Measurements from ENCODE around the gene SNN. TPM values are rescaled to one million over a fixed set of nuclear protein-coding genes. Genes with fewer than 3 reads are reported as not detected.

The SNN gene
- total RNA-seq, 1 donor from 2014 or later: 27.6 TPM

GRCh38 chr16:11624205-11624604 is 44.0 kb upstream of the SNN start:
- H3K4me3 ChIP-seq (ENCODE audit: low read depth, low read length): no peak overlapping the region

DNA sequence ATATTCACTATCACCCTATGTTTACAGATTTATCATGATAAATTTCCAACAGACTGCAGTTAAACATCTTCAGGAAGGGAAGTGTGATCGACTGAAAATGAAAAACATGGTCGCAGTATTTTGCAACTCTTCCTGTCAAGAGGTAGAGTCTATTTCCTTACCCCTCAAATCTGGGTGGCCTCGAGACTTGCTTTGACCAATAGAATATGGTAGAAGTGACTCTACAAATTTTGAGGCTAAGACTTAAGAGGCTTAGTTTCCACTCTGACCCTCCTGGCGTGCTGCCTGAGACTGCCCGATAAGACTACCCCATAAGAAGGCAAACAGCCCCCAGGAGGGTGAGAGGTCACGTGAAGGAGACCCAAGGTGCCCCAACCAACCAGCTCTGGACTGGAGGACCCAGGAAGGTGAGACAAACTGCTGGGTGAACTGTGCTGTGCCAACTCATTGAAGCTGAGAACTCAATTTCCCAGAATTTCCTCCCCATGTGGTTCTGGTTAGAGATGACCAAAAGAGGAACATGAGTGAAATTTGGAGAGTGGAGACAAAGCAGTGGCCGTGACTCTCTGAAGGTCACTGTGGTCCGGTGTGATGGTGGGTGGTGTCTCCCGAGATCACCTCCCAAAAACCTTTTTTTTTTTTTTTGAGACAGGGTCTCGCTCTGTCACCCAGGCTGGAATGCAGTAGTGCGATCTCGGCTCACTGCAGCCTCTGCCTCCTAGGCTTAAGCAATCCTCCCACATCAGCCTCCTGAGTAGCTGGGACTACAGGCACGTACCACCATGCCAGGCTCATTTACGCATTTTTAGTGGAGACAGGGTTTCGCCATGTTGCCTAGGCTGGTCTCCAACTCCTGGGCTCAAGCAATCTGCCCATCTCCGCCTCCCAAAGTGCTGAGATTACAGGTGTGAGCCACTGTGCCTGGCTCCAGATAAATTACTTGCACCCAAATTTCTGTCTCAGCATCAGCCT is 43.3 kb upstream of the SNN start:
- H3K27me3 ChIP-seq (ENCODE audit: control insufficient read depth, insufficient read depth, low read length): no peaks in the 10 kb centered on the region
- no peak overlapping the region for H3K4me3 ChIP-seq (ENCODE audit: low read depth, low read length)
- H3K36me3 ChIP-seq (ENCODE audit: control insufficient read depth, insufficient read depth, low read length): no peaks in the 10 kb centered on the region
- FAIRE-seq (no peak), DNase-seq (ENCODE audit: low read depth) (no peak)
- TF ChIP-seq, protein P1, sequence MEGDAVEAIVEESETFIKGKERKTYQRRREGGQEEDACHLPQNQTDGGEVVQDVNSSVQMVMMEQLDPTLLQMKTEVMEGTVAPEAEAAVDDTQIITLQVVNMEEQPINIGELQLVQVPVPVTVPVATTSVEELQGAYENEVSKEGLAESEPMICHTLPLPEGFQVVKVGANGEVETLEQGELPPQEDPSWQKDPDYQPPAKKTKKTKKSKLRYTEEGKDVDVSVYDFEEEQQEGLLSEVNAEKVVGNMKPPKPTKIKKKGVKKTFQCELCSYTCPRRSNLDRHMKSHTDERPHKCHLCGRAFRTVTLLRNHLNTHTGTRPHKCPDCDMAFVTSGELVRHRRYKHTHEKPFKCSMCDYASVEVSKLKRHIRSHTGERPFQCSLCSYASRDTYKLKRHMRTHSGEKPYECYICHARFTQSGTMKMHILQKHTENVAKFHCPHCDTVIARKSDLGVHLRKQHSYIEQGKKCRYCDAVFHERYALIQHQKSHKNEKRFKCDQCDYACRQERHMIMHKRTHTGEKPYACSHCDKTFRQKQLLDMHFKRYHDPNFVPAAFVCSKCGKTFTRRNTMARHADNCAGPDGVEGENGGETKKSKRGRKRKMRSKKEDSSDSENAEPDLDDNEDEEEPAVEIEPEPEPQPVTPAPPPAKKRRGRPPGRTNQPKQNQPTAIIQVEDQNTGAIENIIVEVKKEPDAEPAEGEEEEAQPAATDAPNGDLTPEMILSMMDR (IDR thresholded peaks at IDR 0.05; ENCODE audit: insufficient read depth, low read length, severe bottlenecking): no peak

More at GRCh38 chr16:11624205-11624604, 44.0 kb upstream of the SNN start:
- FAIRE-seq (no peak), DNase-seq (ENCODE audit: low read depth) (no peak)
- H3K27me3 ChIP-seq (ENCODE audit: control insufficient read depth, insufficient read depth, low read length): no peaks in the 10 kb centered on the region
- TF ChIP-seq, protein P1 (IDR thresholded peaks at IDR 0.05; ENCODE audit: insufficient read depth, low read length, severe bottlenecking): no peak
- H3K36me3 ChIP-seq (ENCODE audit: control insufficient read depth, insufficient read depth, low read length): no peaks in the 10 kb centered on the region

DNA sequence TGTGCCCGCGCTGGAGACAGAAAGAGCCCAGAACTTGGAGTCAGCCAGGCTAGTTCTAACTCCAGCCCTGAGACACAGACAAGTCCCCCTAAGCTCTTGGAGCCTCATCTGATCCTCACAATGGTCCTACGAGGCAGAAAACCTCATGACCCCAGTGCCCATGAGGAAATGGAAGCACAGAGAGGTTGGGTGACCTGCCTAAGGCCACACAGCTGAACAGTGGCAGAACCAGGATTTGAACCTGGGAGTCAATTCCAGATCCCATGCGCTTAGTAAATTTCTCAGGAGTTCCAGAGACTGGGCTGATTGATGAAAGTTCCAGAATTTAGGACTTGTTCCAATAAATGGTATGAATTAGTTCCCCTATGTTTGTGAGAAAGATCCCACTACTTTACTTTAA is 42.5 kb upstream of the SNN start:
- FAIRE-seq (no peak), DNase-seq (ENCODE audit: low read depth) (no peak)
- Histone ChIP-seq H3K27me3 (ENCODE audit: control insufficient read depth, insufficient read depth, low read length) (no peaks in the 10 kb centered on the region), H3K36me3 (ENCODE audit: control insufficient read depth, insufficient read depth, low read length) (no peaks in the 10 kb centered on the region), H3K4me3 (ENCODE audit: low read depth, low read length) (no peak overlapping the region)
- TF ChIP-seq, protein P1 (IDR thresholded peaks at IDR 0.05; ENCODE audit: insufficient read depth, low read length, severe bottlenecking): no peak

DNA sequence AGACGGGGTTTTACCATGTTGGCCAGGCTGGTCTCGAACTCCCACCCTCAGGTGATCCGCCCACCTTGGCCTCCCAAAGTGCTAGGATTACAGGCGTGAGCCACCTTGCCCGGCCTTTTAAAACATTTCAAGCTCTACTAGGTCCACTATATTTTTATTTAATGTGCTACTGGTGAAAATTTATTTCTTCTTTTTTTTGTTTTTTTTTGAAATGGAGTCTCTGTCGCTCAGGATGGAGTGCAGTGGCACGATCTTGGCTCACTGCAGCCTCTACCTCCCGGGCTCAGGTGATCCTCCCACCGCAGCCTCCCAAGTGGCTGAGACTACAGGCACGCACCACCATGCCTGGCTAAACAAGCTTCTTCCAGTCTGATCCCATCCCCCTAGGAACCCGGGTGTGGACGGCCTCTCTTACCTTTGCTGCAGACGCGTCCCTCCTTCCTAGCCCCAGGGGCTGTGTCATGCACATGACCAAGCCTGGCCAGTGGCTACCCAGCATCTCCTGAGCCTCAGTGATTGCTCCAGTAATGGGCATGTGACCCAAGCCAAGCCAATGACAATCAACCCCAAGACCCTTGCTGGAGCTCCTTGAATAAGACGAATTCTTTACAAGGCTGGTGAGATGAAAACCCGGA is 41.5 kb upstream of the SNN start:
- TF ChIP-seq, protein P1 (IDR thresholded peaks at IDR 0.05; ENCODE audit: insufficient read depth, low read length, severe bottlenecking): no peak
- Histone ChIP-seq H3K4me3 (ENCODE audit: low read depth, low read length) (no peak overlapping the region), H3K27me3 (ENCODE audit: control insufficient read depth, insufficient read depth, low read length) (no peaks in the 10 kb centered on the region), H3K36me3 (ENCODE audit: control insufficient read depth, insufficient read depth, low read length) (no peaks in the 10 kb centered on the region)
- FAIRE-seq (no peak), DNase-seq (ENCODE audit: low read depth) (no peak)

- TF ChIP-seq, protein P1 (IDR thresholded peaks at IDR 0.05; ENCODE audit: insufficient read depth, low read length, severe bottlenecking): no peak
- Histone ChIP-seq H3K36me3 (ENCODE audit: control insufficient read depth, insufficient read depth, low read length) (no peaks in the 10 kb centered on the region), H3K4me3 (ENCODE audit: low read depth, low read length) (no peak overlapping the region), H3K27me3 (ENCODE audit: control insufficient read depth, insufficient read depth, low read length) (no peaks in the 10 kb centered on the region)
- no peak for DNase-seq (ENCODE audit: low read depth)
- FAIRE-seq: no peak
Observed at GRCh38 chr16:11627292-11627663, 41.0 kb upstream of the SNN start.
